Gastroesophageal sphincter (tissue), 3 donors: ENCODE measurements around the gene WNT16.

Source experiments
- CTCF ChIP-seq, 4 experiments: fragments of 200-600 bp in 2 of 4; fragments of 450-650 bp in 2 of 4; sonication (generic) in 1 of 4; IDR thresholded peaks; one replicate each; pipeline ENCODE4 v1.5.1; 2017 to 2019; ENCODE audit warnings: antibody characterized with exemption in 4 of 4, mild to moderate bottlenecking in 2 of 4, moderate library complexity in 2 of 4
- EP300 ChIP-seq: sonication (generic); formaldehyde crosslinking; IDR thresholded peaks from one replicate; pipeline ENCODE4 v1.6.1; 2017; ENCODE audit warnings: antibody characterized with exemption, mild to moderate bottlenecking

GRCh38 chr7:121383235-121383910 is 54.6 kb downstream of the WNT16 start:
- TF ChIP-seq EP300 (no peak), CTCF (IDR thresholded peaks at IDR 0.05) (no peak)
